Thoracic aorta (tissue), 2 donors: Measurements from ENCODE around the gene NDEL1. TPM values are rescaled to one million over a fixed set of nuclear protein-coding genes. Genes with fewer than 3 reads are reported as not detected.
A peak's percentile ranks its signal among the peaks of the same experiment; 100 is the strongest.

Experiments
- ATAC-seq: fragments of 150-250 bp; one replicate; pipeline ENCODE4 v1.8.0; 2017; ENCODE audit warnings: low read depth; ENCODE audit not compliant: insufficient number of reproducible peaks, low FRiP score
- DNase-seq: peaks from one replicate; pipeline ENCODE4 v3.0.0-alpha.2; 2020; ENCODE audit warnings: low spot score
- H3K27ac ChIP-seq, 2 donors: fragments of 200-600 bp; sonication (generic); 1 replicate in 1 of 2; 2 replicates in 1 of 2; pipeline ENCODE4 v1.5.1; 2016; ENCODE audit warnings: mild to moderate bottlenecking in 2 of 2, moderate library complexity in 2 of 2
- H3K27me3 ChIP-seq: fragments of 200-600 bp; sonication (generic); replicated peaks from 2 replicates; pipeline ENCODE4 v1.6.0; 2016; ENCODE audit warnings: mild to moderate bottlenecking; ENCODE audit not compliant: insufficient read depth
- H3K36me3 ChIP-seq: fragments of 200-600 bp; sonication (generic); one replicate; pipeline ENCODE4 v1.5.1; 2016
- H3K4me1 ChIP-seq, 2 donors: fragments of 200-600 bp; sonication (generic); 1 replicate in 1 of 2; 2 replicates in 1 of 2; pipeline versions ENCODE4 v1.5.1 to v1.6.0; 2016; ENCODE audit warnings: low read depth in 2 of 2, mild to moderate bottlenecking in 1 of 2; ENCODE audit not compliant: control insufficient read depth in 1 of 2
- H3K4me3 ChIP-seq: fragments of 200-600 bp; sonication (generic); 2 replicates; pipeline ENCODE4 v1.5.1; 2016; ENCODE audit warnings: mild to moderate bottlenecking
- H3K9me3 ChIP-seq: fragments of 200-600 bp; sonication (generic); 2 replicates; pipeline ENCODE4 v1.5.1; 2016
- total RNA-seq, 2 donors: library from RNA; depleted of rRNA; stranded (reverse); fragments of >200 nt; gene quantifications; one replicate each; pipeline versions ENCODE4 v1.1.0 to v1.2.3, GENCODE V29; 2016
- TF ChIP-seq, protein P1 (sequence below): fragments of 200-600 bp; sonication (generic); IDR thresholded peaks from one replicate; pipeline ENCODE4 v1.5.1; 2019; ENCODE audit warnings: antibody characterized with exemption

NDEL1 gene
- total RNA-seq, 2 donors from 2014 or later, result 110 to 113 TPM

DNA sequence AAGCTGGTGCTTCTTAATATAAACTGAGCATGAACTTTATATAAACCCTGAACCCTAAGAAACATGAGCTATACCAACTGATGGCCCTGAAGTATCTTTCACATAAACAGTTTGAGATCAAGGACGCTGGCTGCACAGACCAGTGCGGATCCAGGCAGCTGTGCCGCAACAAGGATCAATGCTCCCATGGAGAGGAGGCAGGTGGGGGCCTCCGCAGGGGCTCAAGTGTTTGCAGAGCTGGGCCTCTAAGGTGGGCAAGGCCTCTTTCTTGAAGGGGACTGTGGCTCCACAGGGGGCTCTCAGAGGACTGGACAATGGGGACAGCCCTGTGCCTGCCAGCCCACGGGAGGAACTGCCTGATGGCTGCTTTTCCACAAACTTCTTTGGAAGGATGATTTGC lies 46.0 kb downstream of the NDEL1 start:
- Histone ChIP-seq H3K4me3 (no peak overlapping the region), H3K36me3 (peaks cover 95% of the 10 kb centered on the region), H3K27ac (peak overlapping the region; percentile 61 to 76), H3K27me3 (no peaks in the 10 kb centered on the region), H3K4me1 (peaks cover 9 to 53% of the 10 kb centered on the region in 2 donors), H3K9me3 (no peaks in the 10 kb centered on the region)
- ATAC-seq, result no peak
- no peak for DNase-seq
- TF ChIP-seq, protein P1, sequence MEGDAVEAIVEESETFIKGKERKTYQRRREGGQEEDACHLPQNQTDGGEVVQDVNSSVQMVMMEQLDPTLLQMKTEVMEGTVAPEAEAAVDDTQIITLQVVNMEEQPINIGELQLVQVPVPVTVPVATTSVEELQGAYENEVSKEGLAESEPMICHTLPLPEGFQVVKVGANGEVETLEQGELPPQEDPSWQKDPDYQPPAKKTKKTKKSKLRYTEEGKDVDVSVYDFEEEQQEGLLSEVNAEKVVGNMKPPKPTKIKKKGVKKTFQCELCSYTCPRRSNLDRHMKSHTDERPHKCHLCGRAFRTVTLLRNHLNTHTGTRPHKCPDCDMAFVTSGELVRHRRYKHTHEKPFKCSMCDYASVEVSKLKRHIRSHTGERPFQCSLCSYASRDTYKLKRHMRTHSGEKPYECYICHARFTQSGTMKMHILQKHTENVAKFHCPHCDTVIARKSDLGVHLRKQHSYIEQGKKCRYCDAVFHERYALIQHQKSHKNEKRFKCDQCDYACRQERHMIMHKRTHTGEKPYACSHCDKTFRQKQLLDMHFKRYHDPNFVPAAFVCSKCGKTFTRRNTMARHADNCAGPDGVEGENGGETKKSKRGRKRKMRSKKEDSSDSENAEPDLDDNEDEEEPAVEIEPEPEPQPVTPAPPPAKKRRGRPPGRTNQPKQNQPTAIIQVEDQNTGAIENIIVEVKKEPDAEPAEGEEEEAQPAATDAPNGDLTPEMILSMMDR, result no peak

GRCh38 chr17:8482546-8482945 lies 46.9 kb downstream of the NDEL1 start:
- TF ChIP-seq, protein P1, result no peak
- Histone ChIP-seq H3K27ac (peak overlapping the region; percentile 67 to 76), H3K4me1 (peaks cover 9 to 47% of the 10 kb centered on the region in 2 donors), H3K4me3 (no peak overlapping the region), H3K36me3 (peaks cover 95% of the 10 kb centered on the region), H3K27me3 (no peaks in the 10 kb centered on the region), H3K9me3 (no peaks in the 10 kb centered on the region)
- DNase-seq (no peak), ATAC-seq (no peak)

GRCh38 chr17:8484465-8484864 lies 48.8 kb downstream of the NDEL1 start:
- Histone ChIP-seq H3K9me3 (no peaks in the 10 kb centered on the region), H3K36me3 (peaks cover 93% of the 10 kb centered on the region)
- TF ChIP-seq, protein P1, result no peak

GRCh38 chr17:8485491-8485890 lies 49.8 kb downstream of the NDEL1 start:
- H3K9me3 ChIP-seq, result no peaks in the 10 kb centered on the region
- no peaks in the 10 kb centered on the region for H3K27me3 ChIP-seq
- H3K36me3 ChIP-seq, result peaks cover 92% of the 10 kb centered on the region
- ATAC-seq, result no peak
- H3K4me1 ChIP-seq, result peaks cover 3 to 49% of the 10 kb centered on the region in 2 donors
- no peak overlapping the region for H3K27ac ChIP-seq
- H3K4me3 ChIP-seq, result no peak overlapping the region
- DNase-seq, result no peak
- TF ChIP-seq, protein P1, result no peak

More at GRCh38 chr17:8484465-8484864, 48.8 kb downstream of the NDEL1 start:
- ATAC-seq (no peak), DNase-seq (no peak)
- no peak overlapping the region for H3K4me3 ChIP-seq
- H3K27me3 ChIP-seq, result no peaks in the 10 kb centered on the region
- peaks cover 9 to 55% of the 10 kb centered on the region in 2 donors for H3K4me1 ChIP-seq
- no peak overlapping the region for H3K27ac ChIP-seq

DNA sequence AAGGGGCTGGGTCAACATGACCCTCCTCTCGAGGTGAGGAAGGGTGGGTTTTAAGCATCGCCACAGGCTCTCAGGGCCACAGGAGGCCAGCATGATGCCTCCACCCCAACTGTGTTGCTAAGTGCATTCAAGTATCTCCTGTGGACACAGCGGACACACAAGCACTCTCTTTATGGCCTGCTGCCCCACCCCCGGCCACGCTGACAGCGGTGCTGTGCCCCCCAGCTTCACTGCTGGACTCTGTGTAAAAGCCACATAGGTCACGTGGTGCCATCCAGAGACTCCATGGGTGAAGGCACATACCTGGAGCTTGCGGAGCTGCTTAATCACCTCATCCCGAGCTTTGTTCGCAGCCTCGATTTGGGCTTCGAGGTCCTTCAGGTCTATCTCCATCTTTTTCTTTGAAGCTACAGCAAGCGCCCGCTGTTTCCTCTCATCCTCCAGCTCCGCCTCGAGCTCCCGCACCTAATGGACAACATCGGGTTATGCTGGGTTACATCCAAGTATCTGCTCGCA lies 51.5 kb downstream of the NDEL1 start:
- peaks cover 0 to 40% of the 10 kb centered on the region in 2 donors for H3K4me1 ChIP-seq
- no peak overlapping the region for H3K4me3 ChIP-seq
- H3K9me3 ChIP-seq, result no peaks in the 10 kb centered on the region
- DNase-seq (no peak), ATAC-seq (no peak)
- TF ChIP-seq, protein P1, result no peak
- H3K27me3 ChIP-seq, result no peaks in the 10 kb centered on the region
- H3K27ac ChIP-seq, result peak overlapping the region in 1 of 2 donors; percentile 63
- peaks cover 92% of the 10 kb centered on the region for H3K36me3 ChIP-seq
